Erythroblast (primary cell): ENCODE results near the gene MED22.

ENCODE experiments used
- GATA1 ChIP-seq: IDR thresholded peaks from 2 replicates; pipeline ENCODE4 v1.6.1; 2011; ENCODE audit warnings: low read depth, mild to moderate bottlenecking, control low read depth, low read length, moderate library complexity
- POLR2A ChIP-seq: IDR thresholded peaks from 2 replicates; pipeline ENCODE4 v1.6.1; 2011; ENCODE audit warnings: mild to moderate bottlenecking, low read length

DNA sequence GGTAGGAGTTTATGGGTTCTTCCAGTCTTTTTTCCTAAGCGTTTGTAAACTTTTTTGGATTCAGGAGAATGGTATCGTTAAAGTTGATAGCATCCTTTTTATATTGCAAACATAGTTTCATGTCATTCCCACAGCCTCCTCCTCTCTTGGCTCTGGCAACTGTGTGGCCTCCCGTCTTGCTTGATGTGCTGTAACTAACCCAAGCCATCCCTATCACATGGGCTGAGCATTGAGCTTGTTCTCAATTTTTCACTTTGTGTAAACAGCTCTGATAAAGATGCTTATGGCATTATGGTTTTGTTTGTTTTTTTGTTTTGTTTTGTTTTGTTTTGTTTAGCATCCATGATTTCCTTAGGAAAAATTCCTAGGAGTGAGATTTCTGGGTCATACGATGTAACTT, 32.8 kb upstream of the MED22 start:
- TF ChIP-seq POLR2A (no peak), GATA1 (no peak)
